ENCODE measurements around the gene BMERB1.
A peak's percentile ranks its signal among the peaks of the same experiment; 100 is the strongest.
"Not testable (repeated sequence)": the region's sequence is repeated elsewhere in the genome, so short reads cannot be mapped to it uniquely, and the experiment has no call there.

BMERB1 gene

GRCh38 chr16:15606518-15607220 lies 172.3 kb downstream of the BMERB1 start:
- no peak for TF ChIP-seq MAX (IDR thresholded peaks at IDR 0.05; ENCODE audit: low read depth, low read length)
- DNase-seq (ENCODE audit: low read depth) = no peak

GRCh38 chr16:15607221-15607699 lies 172.9 kb downstream of the BMERB1 start:
- H3K4me3 ChIP-seq (ENCODE audit: low read depth, low read length); DNase-seq (ENCODE audit: low read depth): not testable (repeated sequence)

More at GRCh38 chr16:15606518-15607220, 172.3 kb downstream of the BMERB1 start:
- H3K4me3 ChIP-seq (ENCODE audit: low read depth, low read length) = no peak overlapping the region

GRCh38 chr16:15607700-15608396 lies 173.5 kb downstream of the BMERB1 start:
- no peak for TF ChIP-seq CTCF (IDR thresholded peaks at IDR 0.05; ENCODE audit: low read depth, low read length)
- TF ChIP-seq MAX (IDR thresholded peaks at IDR 0.05; ENCODE audit: low read depth, low read length) = no peak
- no peak for TF ChIP-seq POLR2A (IDR thresholded peaks at IDR 0.05; ENCODE audit: extremely low read depth, insufficient read length)
- TF ChIP-seq MYC (IDR thresholded peaks at IDR 0.05; ENCODE audit: low read depth, low read length) = no peak
- no peak overlapping the region for H3K4me3 ChIP-seq (ENCODE audit: low read depth, low read length)
- DNase-seq (ENCODE audit: low read depth) = peak; percentile 29

GRCh38 chr16:15608398-15609285 lies 174.3 kb downstream of the BMERB1 start:
- no peak overlapping the region for H3K4me3 ChIP-seq (ENCODE audit: low read depth, low read length)
- TF ChIP-seq MAX (IDR thresholded peaks at IDR 0.05; ENCODE audit: low read depth, low read length) (no peak), CTCF (IDR thresholded peaks at IDR 0.05; ENCODE audit: low read depth, low read length) (no peak), MYC (IDR thresholded peaks at IDR 0.05; ENCODE audit: low read depth, low read length) (no peak), POLR2A (IDR thresholded peaks at IDR 0.05; ENCODE audit: extremely low read depth, insufficient read length) (no peak)
- DNase-seq (ENCODE audit: low read depth) = no peak

GRCh38 chr16:15609286-15609649 lies 174.9 kb downstream of the BMERB1 start:
- no peak for DNase-seq (ENCODE audit: low read depth)
- no peak overlapping the region for H3K4me3 ChIP-seq (ENCODE audit: low read depth, low read length)
- TF ChIP-seq POLR2A (IDR thresholded peaks at IDR 0.05; ENCODE audit: extremely low read depth, insufficient read length) (no peak), MYC (IDR thresholded peaks at IDR 0.05; ENCODE audit: low read depth, low read length) (no peak), MAX (IDR thresholded peaks at IDR 0.05; ENCODE audit: low read depth, low read length) (no peak), CTCF (IDR thresholded peaks at IDR 0.05; ENCODE audit: low read depth, low read length) (no peak)

- no peak for DNase-seq (ENCODE audit: low read depth)
- TF ChIP-seq MAX (IDR thresholded peaks at IDR 0.05; ENCODE audit: low read depth, low read length) (no peak), CTCF (IDR thresholded peaks at IDR 0.05; ENCODE audit: low read depth, low read length) (no peak), MYC (IDR thresholded peaks at IDR 0.05; ENCODE audit: low read depth, low read length) (no peak), POLR2A (IDR thresholded peaks at IDR 0.05; ENCODE audit: extremely low read depth, insufficient read length) (no peak)
These were observed 176.0 kb downstream of the BMERB1 start for GRCh38 chr16:15610369-15610871.

More at GRCh38 chr16:15610369-15610871, 176.0 kb downstream of the BMERB1 start:
- H3K4me3 ChIP-seq (ENCODE audit: low read depth, low read length) = no peak overlapping the region

Data from NB4 (cell line).